GM21360 (cell line): ENCODE results near the gene PTGER2.

Source experiments
- ATAC-seq: cut with Tn5 transposase; IDR thresholded peaks from one replicate; pipeline ENCODE4 v1.9.1; 2021; ENCODE audit warnings: mild to moderate bottlenecking, moderate library complexity; ENCODE audit not compliant: unreplicated experiment

PTGER2 gene

GRCh38 chr14:52313903-52314594 lies at the start of gene PTGER2:
TSS of gene PTGER2 (plus strand) at chr14:52314312. CDS start at chr14:52314549, 237 bp downstream.
- peak; percentile 44 for ATAC-seq

- no peak for ATAC-seq
Observed at GRCh38 chr14:52265253-52265652, 48.9 kb upstream of the PTGER2 start.

GRCh38 chr14:52266179-52266578 lies 47.9 kb upstream of the PTGER2 start:
- ATAC-seq = no peak

GRCh38 chr14:52266782-52267181 lies 47.3 kb upstream of the PTGER2 start:
- ATAC-seq = no peak

GRCh38 chr14:52267501-52268278 lies 46.4 kb upstream of the PTGER2 start, which contains the start of gene PTGDR:
TSS of gene PTGDR (plus strand) at chr14:52267698. CDS start at chr14:52267815, 117 bp downstream.
- no peak for ATAC-seq

GRCh38 chr14:52268279-52269061 lies 45.6 kb upstream of the PTGER2 start:
- no peak for ATAC-seq

- ATAC-seq = no peak
Observed at GRCh38 chr14:52269100-52269499, 45.0 kb upstream of the PTGER2 start.

GRCh38 chr14:52269982-52270381 lies 44.1 kb upstream of the PTGER2 start:
- ATAC-seq = no peak

- ATAC-seq = no peak
Observed at GRCh38 chr14:52271538-52271937, 42.6 kb upstream of the PTGER2 start.

GRCh38 chr14:52272375-52272774 lies 41.7 kb upstream of the PTGER2 start:
- ATAC-seq = no peak

GRCh38 chr14:52275372-52275771 lies 38.7 kb upstream of the PTGER2 start:
- no peak for ATAC-seq

GRCh38 chr14:52277552-52277951 lies 36.6 kb upstream of the PTGER2 start:
- ATAC-seq = no peak

GRCh38 chr14:52279408-52279807 lies 34.7 kb upstream of the PTGER2 start:
- no peak for ATAC-seq

GRCh38 chr14:52283099-52283498 lies 31.0 kb upstream of the PTGER2 start:
- no peak for ATAC-seq

GRCh38 chr14:52286661-52287649 lies 27.2 kb upstream of the PTGER2 start:
- no peak for ATAC-seq

- no peak for ATAC-seq
Observed at GRCh38 chr14:52296378-52296777, 17.7 kb upstream of the PTGER2 start.

- no peak for ATAC-seq
Observed at GRCh38 chr14:52298795-52299194, 15.3 kb upstream of the PTGER2 start.

- ATAC-seq = no peak
Observed at GRCh38 chr14:52299692-52300278, 14.3 kb upstream of the PTGER2 start.

- no peak for ATAC-seq
Observed at GRCh38 chr14:52303236-52303635, 10.9 kb upstream of the PTGER2 start.
